ENCODE results near the gene SLAIN1. TPM values are rescaled to one million over a fixed set of nuclear protein-coding genes. Genes with fewer than 3 reads are reported as not detected.

Gene SLAIN1
- total and polyA plus RNA-seq, 8 donors = 4.8 to 13.7 (median 9.0) TPM

GRCh38 chr13:77699059-77699680 lies 1.7 kb downstream of the SLAIN1 start:
- FAIRE-seq = no peak
- WGBS, 2 donors = 0% methylated on average over 4 of the region's 4 CpGs
- no peak for ATAC-seq
- no peak for TF ChIP-seq CTCF (IDR thresholded peaks at IDR 0.05)
- no peaks in the 10 kb centered on the region for H3K36me3 ChIP-seq
- H3K4me1 ChIP-seq = peaks cover 17 to 41% (median 31%) of the 10 kb centered on the region in 3 donors
- intact Hi-C loops (cut with DNase I) = no loop called here
- peak overlapping the region in 3 of 4 donors; percentile 22 to 83 (median 44) for H3K27ac ChIP-seq
- no peak for DNase-seq
- no peaks in the 10 kb centered on the region for H3K27me3 ChIP-seq
- H3K4me3 ChIP-seq = peak overlapping the region; percentile 45 to 88 (median 76)
- H3K9me3 ChIP-seq = no peaks in the 10 kb centered on the region

- Histone ChIP-seq H3K27me3 (no peaks in the 10 kb centered on the region), H3K9me3 (no peaks in the 10 kb centered on the region), H3K4me1 (peaks cover 17 to 36% (median 31%) of the 10 kb centered on the region in 3 donors), H3K36me3 (no peaks in the 10 kb centered on the region), H3K4me3 (no peak overlapping the region), H3K27ac (peak overlapping the region in 2 of 4 donors; percentile 56 to 63)
- DNase-seq = no peak
- FAIRE-seq = peak; percentile 61
- no peak for TF ChIP-seq CTCF (IDR thresholded peaks at IDR 0.05)
- peak in 2 of 4 donors; percentile 15 to 16 for ATAC-seq
- intact Hi-C loops (cut with DNase I) = no loop called here
Observed at GRCh38 chr13:77701305-77701704, 3.8 kb downstream of the SLAIN1 start.

- ATAC-seq = no peak
Observed at GRCh38 chr13:77702366-77702765, 4.9 kb downstream of the SLAIN1 start.

GRCh38 chr13:77703408-77703807 lies 5.9 kb downstream of the SLAIN1 start:
- WGBS, 2 donors = 59 to 61% methylated on average over 5 of the region's 5 CpGs
- H3K27me3 ChIP-seq = no peaks in the 10 kb centered on the region
- FAIRE-seq (no peak), DNase-seq (no peak), ATAC-seq (no peak)
- intact Hi-C loops (cut with DNase I) = no loop called here
- no peaks in the 10 kb centered on the region for H3K36me3 ChIP-seq
- no peak for TF ChIP-seq CTCF (IDR thresholded peaks at IDR 0.05)
- no peaks in the 10 kb centered on the region for H3K9me3 ChIP-seq
- H3K4me3 ChIP-seq = no peak overlapping the region
- peaks cover 17 to 36% (median 31%) of the 10 kb centered on the region in 3 donors for H3K4me1 ChIP-seq
- H3K27ac ChIP-seq = no peak overlapping the region

More at GRCh38 chr13:77702366-77702765, 4.9 kb downstream of the SLAIN1 start:
- intact Hi-C loops (cut with DNase I) = no loop called here
- Histone ChIP-seq H3K9me3 (no peaks in the 10 kb centered on the region), H3K4me3 (no peak overlapping the region), H3K4me1 (peaks cover 17 to 36% (median 31%) of the 10 kb centered on the region in 3 donors), H3K27ac (no peak overlapping the region), H3K27me3 (no peaks in the 10 kb centered on the region), H3K36me3 (no peaks in the 10 kb centered on the region)
- FAIRE-seq = no peak
- no peak for TF ChIP-seq CTCF (IDR thresholded peaks at IDR 0.05)
- no peak for DNase-seq
- 57 to 58% methylated on average over 1 of the region's 1 CpG for WGBS, 2 donors

- peaks cover 0 to 4% (median 0%) of the 10 kb centered on the region in 3 donors for H3K4me1 ChIP-seq
- no peak for DNase-seq
Observed at GRCh38 chr13:77714119-77714755, 16.8 kb downstream of the SLAIN1 start.

More at GRCh38 chr13:77714119-77714755, 16.8 kb downstream of the SLAIN1 start:
- TF ChIP-seq CTCF (IDR thresholded peaks at IDR 0.05) = no peak
- H3K27me3 ChIP-seq = no peaks in the 10 kb centered on the region
- H3K36me3 ChIP-seq = no peaks in the 10 kb centered on the region
- no peak for ATAC-seq
- H3K9me3 ChIP-seq = no peaks in the 10 kb centered on the region
- H3K4me3 ChIP-seq = no peak overlapping the region
- intact Hi-C loops (cut with DNase I) = no loop called here
- H3K27ac ChIP-seq = no peak overlapping the region
- WGBS, 2 donors = 82 to 91% methylated on average over 3 of the region's 3 CpGs
- no peak for FAIRE-seq
